Ishikawa (cell line): ENCODE data around the gene STMN1.

ENCODE experiments used
- EGR1 ChIP-seq: IDR thresholded peaks from 2 replicates; pipeline ENCODE4 v1.6.1; 2012
- EP300 ChIP-seq: IDR thresholded peaks from 2 replicates; pipeline ENCODE4 v1.6.1; 2012; ENCODE audit warnings: borderline replicate concordance
- FOXM1 ChIP-seq: IDR thresholded peaks from 2 replicates; pipeline ENCODE4 v1.6.1; 2012; ENCODE audit warnings: low read depth, borderline replicate concordance
- RAD21 ChIP-seq: IDR thresholded peaks from 2 replicates; pipeline ENCODE4 v1.6.1; 2012; ENCODE audit warnings: low read depth
- TAF1 ChIP-seq: IDR thresholded peaks from 2 replicates; pipeline ENCODE4 v1.6.1; 2012; ENCODE audit warnings: low read depth, mild to moderate bottlenecking
- TCF12 ChIP-seq: IDR thresholded peaks from 2 replicates; pipeline ENCODE4 v1.6.1; 2012; ENCODE audit warnings: low read depth
- TEAD4 ChIP-seq: IDR thresholded peaks from 2 replicates; pipeline ENCODE4 v1.6.1; 2012
- YY1 ChIP-seq: IDR thresholded peaks from 2 replicates; pipeline ENCODE4 v1.6.1; 2012; ENCODE audit warnings: low read depth
- TF ChIP-seq, protein P1 (sequence below): IDR thresholded peaks from 2 replicates; pipeline ENCODE4 v1.6.1; 2012
- TF ChIP-seq, protein P2 (sequence below): IDR thresholded peaks from 2 replicates; pipeline ENCODE4 v1.6.1; 2012; ENCODE audit warnings: low read depth, mild to moderate bottlenecking
- TF ChIP-seq, protein P3 (sequence below): IDR thresholded peaks from 2 replicates; pipeline ENCODE4 v1.6.1; 2012

GRCh38 chr1:25924454-25924853 lies 18.2 kb upstream of the STMN1 start:
- no peak for TF ChIP-seq FOXM1
- TF ChIP-seq, protein P1, sequence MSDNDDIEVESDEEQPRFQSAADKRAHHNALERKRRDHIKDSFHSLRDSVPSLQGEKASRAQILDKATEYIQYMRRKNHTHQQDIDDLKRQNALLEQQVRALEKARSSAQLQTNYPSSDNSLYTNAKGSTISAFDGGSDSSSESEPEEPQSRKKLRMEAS: no peak
- no peak for TF ChIP-seq EP300
- no peak for TF ChIP-seq TCF12
- no peak for TF ChIP-seq YY1
- no peak for TF ChIP-seq EGR1
- no peak for TF ChIP-seq RAD21
- TF ChIP-seq, protein P2, sequence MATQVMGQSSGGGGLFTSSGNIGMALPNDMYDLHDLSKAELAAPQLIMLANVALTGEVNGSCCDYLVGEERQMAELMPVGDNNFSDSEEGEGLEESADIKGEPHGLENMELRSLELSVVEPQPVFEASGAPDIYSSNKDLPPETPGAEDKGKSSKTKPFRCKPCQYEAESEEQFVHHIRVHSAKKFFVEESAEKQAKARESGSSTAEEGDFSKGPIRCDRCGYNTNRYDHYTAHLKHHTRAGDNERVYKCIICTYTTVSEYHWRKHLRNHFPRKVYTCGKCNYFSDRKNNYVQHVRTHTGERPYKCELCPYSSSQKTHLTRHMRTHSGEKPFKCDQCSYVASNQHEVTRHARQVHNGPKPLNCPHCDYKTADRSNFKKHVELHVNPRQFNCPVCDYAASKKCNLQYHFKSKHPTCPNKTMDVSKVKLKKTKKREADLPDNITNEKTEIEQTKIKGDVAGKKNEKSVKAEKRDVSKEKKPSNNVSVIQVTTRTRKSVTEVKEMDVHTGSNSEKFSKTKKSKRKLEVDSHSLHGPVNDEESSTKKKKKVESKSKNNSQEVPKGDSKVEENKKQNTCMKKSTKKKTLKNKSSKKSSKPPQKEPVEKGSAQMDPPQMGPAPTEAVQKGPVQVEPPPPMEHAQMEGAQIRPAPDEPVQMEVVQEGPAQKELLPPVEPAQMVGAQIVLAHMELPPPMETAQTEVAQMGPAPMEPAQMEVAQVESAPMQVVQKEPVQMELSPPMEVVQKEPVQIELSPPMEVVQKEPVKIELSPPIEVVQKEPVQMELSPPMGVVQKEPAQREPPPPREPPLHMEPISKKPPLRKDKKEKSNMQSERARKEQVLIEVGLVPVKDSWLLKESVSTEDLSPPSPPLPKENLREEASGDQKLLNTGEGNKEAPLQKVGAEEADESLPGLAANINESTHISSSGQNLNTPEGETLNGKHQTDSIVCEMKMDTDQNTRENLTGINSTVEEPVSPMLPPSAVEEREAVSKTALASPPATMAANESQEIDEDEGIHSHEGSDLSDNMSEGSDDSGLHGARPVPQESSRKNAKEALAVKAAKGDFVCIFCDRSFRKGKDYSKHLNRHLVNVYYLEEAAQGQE: no peak
- TF ChIP-seq TAF1: no peak
- TF ChIP-seq, protein P3, sequence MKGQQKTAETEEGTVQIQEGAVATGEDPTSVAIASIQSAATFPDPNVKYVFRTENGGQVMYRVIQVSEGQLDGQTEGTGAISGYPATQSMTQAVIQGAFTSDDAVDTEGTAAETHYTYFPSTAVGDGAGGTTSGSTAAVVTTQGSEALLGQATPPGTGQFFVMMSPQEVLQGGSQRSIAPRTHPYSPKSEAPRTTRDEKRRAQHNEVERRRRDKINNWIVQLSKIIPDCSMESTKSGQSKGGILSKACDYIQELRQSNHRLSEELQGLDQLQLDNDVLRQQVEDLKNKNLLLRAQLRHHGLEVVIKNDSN: no peak
- TF ChIP-seq TEAD4: no peak
